Lower leg skin (tissue), 4 donors: ENCODE measurements around the gene ZNF674. TPM values are rescaled to one million over a fixed set of nuclear protein-coding genes. Genes with fewer than 3 reads are reported as not detected.
"Not testable (repeated sequence)": the region's sequence is repeated elsewhere in the genome, so short reads cannot be mapped to it uniquely, and the experiment has no call there.

Source experiments
- DNase-seq, 2 donors: peaks; one replicate each; pipeline ENCODE4 v3.0.0-alpha.2; 2019; ENCODE audit warnings: low spot score in 2 of 2
- H3K4me3 ChIP-seq: fragments of 200-600 bp; sonication (generic); 2 replicates; pipeline ENCODE4 v1.5.1; 2017; ENCODE audit warnings: mild to moderate bottlenecking, low read depth; ENCODE audit not compliant: poor library complexity, severe bottlenecking
- CTCF ChIP-seq, 3 donors: fragments of 450-650 bp; IDR thresholded peaks; one replicate each; pipeline ENCODE4 v1.5.1; 2016; ENCODE audit warnings: antibody characterized with exemption in 3 of 3, mild to moderate bottlenecking in 3 of 3, moderate library complexity in 2 of 3
- POLR2A ChIP-seq, 2 donors: fragments of 450-650 bp; IDR thresholded peaks; one replicate each; pipeline ENCODE4 v1.6.1; 2016 to 2017; ENCODE audit warnings: antibody characterized with exemption in 2 of 2, mild to moderate bottlenecking in 1 of 2, moderate library complexity in 1 of 2
- WGBS, 2 donors: methylation state at CpG; one replicate each; pipeline ENCODE4 v1.1.5; 2018; 5-methylcytosine and 5-hydroxymethylcytosine counted together
- intact Hi-C: fragments of 100-400 bp; cut with DNase I; formaldehyde crosslinking; loops from one replicate; pipeline ENCODE4 v1.15.0; 2023; ENCODE audit warnings: low total_unique reads
- total RNA-seq, 4 donors: library from RNA; depleted of rRNA; stranded (reverse); fragments of >200 nt; gene quantifications; one replicate each; pipeline ENCODE4 v1.1.0, GENCODE V29; 2016

ZNF674 gene
- total RNA-seq, 4 donors from 2014 or later, result 0.76 to 2.3 (median 2.0) TPM

- TF ChIP-seq CTCF (IDR thresholded peaks at IDR 0.05) (no peak), POLR2A (IDR thresholded peaks at IDR 0.05) (no peak)
- no peak for DNase-seq
- intact Hi-C loops, result no loop called here
- 26 to 36% methylated on average over 2 of the region's 2 CpGs for WGBS, 2 donors
- H3K4me3 ChIP-seq, result no peak overlapping the region
Observed at GRCh38 chrX:46477435-46477834, 67.8 kb downstream of the ZNF674 start.

DNA sequence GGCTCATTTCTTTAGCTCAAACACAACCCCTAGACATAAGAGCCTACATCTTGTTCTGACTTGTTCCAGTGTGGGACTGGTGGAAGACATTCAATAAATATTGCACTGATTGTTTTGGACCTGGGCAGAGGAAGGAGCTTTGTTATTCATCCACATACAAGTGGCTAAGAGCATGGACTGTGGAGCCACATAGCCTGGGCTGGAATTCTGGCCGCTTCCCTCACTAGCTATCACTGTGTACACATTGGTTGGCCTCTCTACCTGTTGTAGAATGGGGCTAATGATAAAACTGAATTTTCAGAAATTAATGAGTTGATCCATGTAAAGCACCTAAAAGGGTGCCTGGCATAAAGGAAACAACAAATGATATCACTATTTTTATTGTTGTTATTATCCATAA, 80.0 kb downstream of the ZNF674 start:
- H3K4me3 ChIP-seq, result no peak overlapping the region
- WGBS, 2 donors, result 65 to 100% methylated on average over 1 of the region's 1 CpG
- TF ChIP-seq POLR2A (IDR thresholded peaks at IDR 0.05), result no peak
- TF ChIP-seq CTCF (IDR thresholded peaks at IDR 0.05), result no peak
- intact Hi-C loops, result no loop called here
- DNase-seq, result no peak

DNA sequence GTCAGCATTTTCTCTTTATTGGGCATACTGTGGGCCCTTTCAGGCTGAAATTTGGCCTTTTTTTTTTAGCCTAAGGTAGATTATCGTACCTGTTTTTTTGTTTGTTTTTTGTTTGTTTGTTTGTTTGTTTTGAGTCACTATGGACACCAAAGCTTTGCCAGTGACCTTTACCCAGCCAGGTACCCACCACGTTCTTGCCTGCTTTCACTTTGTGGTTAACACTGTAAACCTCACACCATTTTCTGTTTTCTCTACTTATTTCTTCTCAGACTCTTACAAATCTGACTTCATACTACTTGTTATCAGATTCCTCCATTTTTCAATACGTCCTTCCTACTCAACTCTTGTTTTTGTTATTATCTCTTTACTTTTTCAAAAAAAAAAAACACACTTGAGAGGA, 81.5 kb downstream of the ZNF674 start:
- no peak for DNase-seq
- WGBS, 2 donors, result 64 to 91% methylated on average over 3 of the region's 3 CpGs
- intact Hi-C loops, result no loop called here
- no peak overlapping the region for H3K4me3 ChIP-seq
- TF ChIP-seq CTCF (IDR thresholded peaks at IDR 0.05) (no peak), POLR2A (IDR thresholded peaks at IDR 0.05) (no peak)

- DNase-seq, result no peak
- no peak for TF ChIP-seq POLR2A (IDR thresholded peaks at IDR 0.05)
- TF ChIP-seq CTCF (IDR thresholded peaks at IDR 0.05), result no peak
- intact Hi-C loops, result no loop called here
- 61 to 75% methylated on average over 2 of the region's 2 CpGs for WGBS, 2 donors
- H3K4me3 ChIP-seq, result no peak overlapping the region
Observed at GRCh38 chrX:46461660-46462191, 83.5 kb downstream of the ZNF674 start.

DNA sequence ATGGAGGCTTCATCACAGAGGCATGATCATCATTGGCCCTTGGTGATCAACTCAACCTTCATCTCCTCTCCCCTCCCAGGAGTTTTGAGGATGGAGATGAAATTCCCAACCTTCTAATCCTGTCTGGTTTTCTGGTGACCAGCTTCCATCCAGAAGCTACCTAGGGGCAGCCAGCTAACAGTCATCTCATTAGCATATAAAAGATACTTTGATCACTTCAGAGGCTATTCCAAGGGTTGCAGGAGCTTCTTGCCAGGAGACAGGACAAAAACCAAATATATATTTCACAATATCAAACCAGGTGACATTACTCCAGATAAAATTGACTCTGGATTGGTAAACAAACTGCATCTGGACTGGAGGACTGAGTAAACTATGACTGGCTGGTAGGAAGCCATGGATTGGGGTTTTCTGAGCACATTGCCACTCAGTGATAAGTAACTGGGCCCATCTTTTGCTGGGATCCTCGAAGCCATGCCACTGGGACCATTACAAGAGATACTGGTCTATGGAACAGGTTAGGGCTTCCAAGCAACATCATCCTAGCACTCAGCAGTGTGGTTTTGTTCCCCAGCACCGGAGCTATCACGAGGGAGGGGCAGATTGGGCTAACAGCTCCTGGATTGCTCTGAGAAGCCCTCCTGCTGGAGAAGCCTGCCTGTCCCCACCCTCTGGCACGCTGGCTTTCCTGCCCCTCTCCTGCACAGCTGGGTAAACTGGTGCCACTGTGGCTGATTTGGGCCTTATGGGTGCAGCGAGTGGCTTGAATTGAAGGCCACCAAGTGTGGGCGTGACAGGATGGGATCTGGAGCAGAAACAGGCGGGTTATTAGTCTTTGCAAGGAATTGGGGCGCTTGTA, 84.2 kb downstream of the ZNF674 start:
- intact Hi-C loops, DNase-seq, H3K4me3 ChIP-seq: not testable (repeated sequence)
- 65 to 81% methylated on average over 5 to 8 of the region's 8 CpGs for WGBS, 2 donors

GRCh38 chrX:46459603-46460002, 85.6 kb downstream of the ZNF674 start:
- no peak for DNase-seq
- 86 to 96% methylated on average over 3 of the region's 3 CpGs for WGBS, 2 donors
- no peak overlapping the region for H3K4me3 ChIP-seq
- no peak for TF ChIP-seq CTCF (IDR thresholded peaks at IDR 0.05)
- no peak for TF ChIP-seq POLR2A (IDR thresholded peaks at IDR 0.05)
- intact Hi-C loops, result no loop called here
